HepG2 (cell line): ENCODE data around the gene ENO2. TPM values are rescaled to one million over a fixed set of nuclear protein-coding genes. Genes with fewer than 3 reads are reported as not detected.

ENCODE experiments used
- GLI4 ChIP-seq: sonication (generic); formaldehyde crosslinking; IDR thresholded peaks from 2 replicates; pipeline ENCODE4 v1.5.1; 2020; ENCODE audit warnings: missing genetic modification reagents, mild to moderate bottlenecking, moderate library complexity, borderline replicate concordance
- HIVEP1 ChIP-seq: sonication (generic); formaldehyde crosslinking; IDR thresholded peaks from 2 replicates; pipeline ENCODE4 v1.4.0; 2020; ENCODE audit warnings: mild to moderate bottlenecking, missing genetic modification reagents
- KLF12 ChIP-seq: sonication (generic); formaldehyde crosslinking; IDR thresholded peaks from 2 replicates; pipeline ENCODE4 v1.4.0; 2020; ENCODE audit warnings: missing genetic modification reagents, borderline replicate concordance
- ONECUT2 ChIP-seq: sonication (generic); formaldehyde crosslinking; IDR thresholded peaks from 2 replicates; pipeline ENCODE4 v1.4.0; 2020; ENCODE audit warnings: missing genetic modification reagents
- PAX8 ChIP-seq: sonication (generic); formaldehyde crosslinking; IDR thresholded peaks from 2 replicates; pipeline ENCODE4 v1.8.0; 2022; ENCODE audit warnings: mild to moderate bottlenecking, missing genetic modification reagents, borderline replicate concordance
- RNF2 ChIP-seq: fragments of 450-650 bp; conservative IDR thresholded peaks from 2 replicates; pipeline ENCODE4 v1.6.1; 2016; ENCODE audit warnings: low read depth
- SMYD3 ChIP-seq: sonication (generic); formaldehyde crosslinking; IDR thresholded peaks from 2 replicates; pipeline ENCODE4 v1.8.1; 2023; ENCODE audit warnings: mild to moderate bottlenecking, missing genetic modification reagents
- SP140L ChIP-seq: sonication (generic); formaldehyde crosslinking; IDR thresholded peaks from 2 replicates; pipeline ENCODE4 v1.4.0; 2020; ENCODE audit warnings: missing genetic modification reagents, borderline replicate concordance
- THYN1 ChIP-seq: sonication (generic); formaldehyde crosslinking; IDR thresholded peaks from 2 replicates; pipeline ENCODE4 v1.8.1; 2023; ENCODE audit warnings: low read depth, mild to moderate bottlenecking, moderate library complexity, missing genetic modification reagents, borderline replicate concordance
- TOE1 ChIP-seq: sonication (generic); formaldehyde crosslinking; IDR thresholded peaks from 2 replicates; pipeline ENCODE4 v1.4.0; 2020; ENCODE audit warnings: mild to moderate bottlenecking, missing genetic modification reagents
- ZMAT3 ChIP-seq: sonication (generic); formaldehyde crosslinking; conservative IDR thresholded peaks from 2 replicates; pipeline ENCODE4 v1.7.0; 2021; ENCODE audit warnings: missing genetic modification reagents
- ZNF138 ChIP-seq: sonication (generic); formaldehyde crosslinking; IDR thresholded peaks from 2 replicates; pipeline ENCODE4 v1.5.0; 2020; ENCODE audit warnings: mild to moderate bottlenecking, low read depth, missing genetic modification reagents
- ZNF496 ChIP-seq: sonication (generic); formaldehyde crosslinking; IDR thresholded peaks from 2 replicates; pipeline ENCODE4 v1.8.1; 2023; ENCODE audit warnings: mild to moderate bottlenecking, moderate library complexity, missing genetic modification reagents; ENCODE audit not compliant: insufficient replicate concordance
- ZNF547 ChIP-seq: sonication (generic); formaldehyde crosslinking; IDR thresholded peaks from 2 replicates; pipeline ENCODE4 v1.5.1; 2020; ENCODE audit warnings: mild to moderate bottlenecking, missing genetic modification reagents
- ZNF552 ChIP-seq: sonication (generic); formaldehyde crosslinking; IDR thresholded peaks from 2 replicates; pipeline ENCODE4 v1.9.0; 2022; ENCODE audit warnings: missing genetic modification reagents, mild to moderate bottlenecking, borderline replicate concordance
- ZNF557 ChIP-seq: sonication (generic); formaldehyde crosslinking; IDR thresholded peaks from 2 replicates; pipeline ENCODE4 v1.4.0; 2020; ENCODE audit warnings: missing genetic modification reagents
- ZNF572 ChIP-seq: sonication (generic); formaldehyde crosslinking; IDR thresholded peaks from 2 replicates; pipeline ENCODE4 v1.5.1; 2020; ENCODE audit warnings: mild to moderate bottlenecking, missing genetic modification reagents
- ZNF678 ChIP-seq: sonication (generic); formaldehyde crosslinking; IDR thresholded peaks from 2 replicates; pipeline ENCODE4 v1.4.0; 2020; ENCODE audit warnings: mild to moderate bottlenecking, missing genetic modification reagents
- polyA plus RNA-seq, 8 experiments: library from polyadenylated mRNA; depleted of rRNA in 3 of 8; stranded (reverse) in 7 of 8; unstranded in 1 of 8; fragments of >200 nt; fragmentation: Illumina TruSeq in 4 of 8; extraction: Trizol in 4 of 8; gene quantifications; 2 replicates each; pipeline versions ENCODE4 v1.2.1 to v1.2.3, GENCODE V29; 2011 to 2016; ENCODE audit warnings: low read depth in 4 of 8, missing spikeins in 1 of 8, mixed read lengths in 1 of 8; ENCODE audit not compliant: insufficient read depth in 1 of 8
- total RNA-seq, 5 experiments: library from RNA; depleted of rRNA; stranded (reverse); fragments of >200 nt; fragmentation: Illumina TruSeq; extraction: Trizol; gene quantifications; 2 replicates each; pipeline ENCODE4 v1.2.3, GENCODE V29; 2016; ENCODE audit warnings: low read depth in 1 of 5
- TF ChIP-seq, protein P1 (sequence below): sonication (generic); formaldehyde crosslinking; IDR thresholded peaks from 2 replicates; pipeline ENCODE4 v1.5.0; 2020; ENCODE audit warnings: mild to moderate bottlenecking, missing genetic modification reagents, borderline replicate concordance
- TF ChIP-seq, protein P2 (sequence below): IDR thresholded peaks from 2 replicates; pipeline ENCODE4 v1.6.1; 2018; ENCODE audit warnings: missing genetic modification reagents, mild to moderate bottlenecking, missing compliant biosample characterization
- TF ChIP-seq, protein P3 (sequence below): sonication (generic); formaldehyde crosslinking; IDR thresholded peaks from 2 replicates; pipeline ENCODE4 v1.4.0; 2020; ENCODE audit warnings: mild to moderate bottlenecking, missing genetic modification reagents

Gene ENO2
- total and polyA plus RNA-seq, 2 of the 13 experiments (the other 11 are each of a cell fraction or from before 2014, with no cell fraction given) = 19.3 to 136 TPM

DNA sequence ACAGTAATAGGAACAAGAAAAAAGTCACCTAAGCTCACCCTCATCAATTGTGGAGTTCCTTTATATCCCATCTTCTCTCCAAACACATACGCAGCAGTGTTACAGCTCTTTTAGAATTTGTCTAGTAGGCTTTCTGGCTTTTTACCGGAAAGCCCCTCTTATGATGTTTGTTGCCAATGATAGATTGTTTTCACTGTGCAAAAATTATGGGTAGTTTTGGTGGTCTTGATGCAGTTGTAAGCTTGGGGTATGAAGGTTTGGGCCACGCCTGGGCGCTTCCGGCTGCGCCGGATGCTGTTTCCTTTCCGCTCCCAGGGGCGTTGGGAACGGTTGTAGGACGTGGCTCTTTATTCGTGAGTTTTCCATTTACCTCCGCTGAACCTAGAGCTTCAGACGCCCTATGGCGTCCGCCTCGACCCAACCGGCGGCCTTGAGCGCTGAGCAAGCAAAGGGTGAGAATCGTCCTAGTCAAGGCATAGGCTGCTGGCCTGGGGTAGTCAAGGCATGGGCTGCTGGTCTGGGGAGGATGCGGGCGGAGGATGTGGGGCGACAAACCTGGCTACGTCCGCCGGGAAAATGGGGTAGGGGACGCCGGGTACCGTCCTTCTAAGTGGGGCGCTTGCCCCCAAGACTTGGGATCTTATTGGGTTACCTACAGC is 29.5 kb downstream of the ENO2 start, which contains the start of the genes C12orf57 and RNU7-1 (continued):
- TF ChIP-seq, protein P1, sequence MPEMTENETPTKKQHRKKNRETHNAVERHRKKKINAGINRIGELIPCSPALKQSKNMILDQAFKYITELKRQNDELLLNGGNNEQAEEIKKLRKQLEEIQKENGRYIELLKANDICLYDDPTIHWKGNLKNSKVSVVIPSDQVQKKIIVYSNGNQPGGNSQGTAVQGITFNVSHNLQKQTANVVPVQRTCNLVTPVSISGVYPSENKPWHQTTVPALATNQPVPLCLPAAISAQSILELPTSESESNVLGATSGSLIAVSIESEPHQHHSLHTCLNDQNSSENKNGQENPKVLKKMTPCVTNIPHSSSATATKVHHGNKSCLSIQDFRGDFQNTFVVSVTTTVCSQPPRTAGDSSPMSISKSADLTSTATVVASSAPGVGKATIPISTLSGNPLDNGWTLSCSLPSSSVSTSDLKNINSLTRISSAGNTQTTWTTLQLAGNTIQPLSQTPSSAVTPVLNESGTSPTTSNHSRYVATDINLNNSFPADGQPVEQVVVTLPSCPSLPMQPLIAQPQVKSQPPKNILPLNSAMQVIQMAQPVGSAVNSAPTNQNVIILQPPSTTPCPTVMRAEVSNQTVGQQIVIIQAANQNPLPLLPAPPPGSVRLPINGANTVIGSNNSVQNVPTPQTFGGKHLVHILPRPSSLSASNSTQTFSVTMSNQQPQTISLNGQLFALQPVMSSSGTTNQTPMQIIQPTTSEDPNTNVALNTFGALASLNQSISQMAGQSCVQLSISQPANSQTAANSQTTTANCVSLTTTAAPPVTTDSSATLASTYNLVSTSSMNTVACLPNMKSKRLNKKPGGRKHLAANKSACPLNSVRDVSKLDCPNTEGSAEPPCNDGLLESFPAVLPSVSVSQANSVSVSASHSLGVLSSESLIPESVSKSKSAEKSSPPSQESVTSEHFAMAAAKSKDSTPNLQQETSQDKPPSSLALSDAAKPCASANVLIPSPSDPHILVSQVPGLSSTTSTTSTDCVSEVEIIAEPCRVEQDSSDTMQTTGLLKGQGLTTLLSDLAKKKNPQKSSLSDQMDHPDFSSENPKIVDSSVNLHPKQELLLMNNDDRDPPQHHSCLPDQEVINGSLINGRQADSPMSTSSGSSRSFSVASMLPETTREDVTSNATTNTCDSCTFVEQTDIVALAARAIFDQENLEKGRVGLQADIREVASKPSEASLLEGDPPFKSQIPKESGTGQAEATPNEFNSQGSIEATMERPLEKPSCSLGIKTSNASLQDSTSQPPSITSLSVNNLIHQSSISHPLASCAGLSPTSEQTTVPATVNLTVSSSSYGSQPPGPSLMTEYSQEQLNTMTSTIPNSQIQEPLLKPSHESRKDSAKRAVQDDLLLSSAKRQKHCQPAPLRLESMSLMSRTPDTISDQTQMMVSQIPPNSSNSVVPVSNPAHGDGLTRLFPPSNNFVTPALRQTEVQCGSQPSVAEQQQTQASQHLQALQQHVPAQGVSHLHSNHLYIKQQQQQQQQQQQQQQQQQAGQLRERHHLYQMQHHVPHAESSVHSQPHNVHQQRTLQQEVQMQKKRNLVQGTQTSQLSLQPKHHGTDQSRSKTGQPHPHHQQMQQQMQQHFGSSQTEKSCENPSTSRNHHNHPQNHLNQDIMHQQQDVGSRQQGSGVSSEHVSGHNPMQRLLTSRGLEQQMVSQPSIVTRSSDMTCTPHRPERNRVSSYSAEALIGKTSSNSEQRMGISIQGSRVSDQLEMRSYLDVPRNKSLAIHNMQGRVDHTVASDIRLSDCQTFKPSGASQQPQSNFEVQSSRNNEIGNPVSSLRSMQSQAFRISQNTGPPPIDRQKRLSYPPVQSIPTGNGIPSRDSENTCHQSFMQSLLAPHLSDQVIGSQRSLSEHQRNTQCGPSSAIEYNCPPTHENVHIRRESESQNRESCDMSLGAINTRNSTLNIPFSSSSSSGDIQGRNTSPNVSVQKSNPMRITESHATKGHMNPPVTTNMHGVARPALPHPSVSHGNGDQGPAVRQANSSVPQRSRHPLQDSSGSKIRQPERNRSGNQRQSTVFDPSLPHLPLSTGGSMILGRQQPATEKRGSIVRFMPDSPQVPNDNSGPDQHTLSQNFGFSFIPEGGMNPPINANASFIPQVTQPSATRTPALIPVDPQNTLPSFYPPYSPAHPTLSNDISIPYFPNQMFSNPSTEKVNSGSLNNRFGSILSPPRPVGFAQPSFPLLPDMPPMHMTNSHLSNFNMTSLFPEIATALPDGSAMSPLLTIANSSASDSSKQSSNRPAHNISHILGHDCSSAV = no peak
- TF ChIP-seq ZNF557 (CRISPR knock-in tag) (0 out of 2 replicates have a peak, but pooled peaks have one; percentile 73), ZNF678 (peak; percentile 89; the same call in 1 of the 2 replicates), ZNF552 (peak; percentile 25; the same call in 1 of the 2 replicates), HIVEP1 (no peak; the same call in 1 of the 2 replicates), GLI4 (CRISPR knock-in tag) (no peak), ZNF496 (CRISPR knock-in tag) (no peak), THYN1 (CRISPR knock-in tag) (no peak), SP140L (peak; percentile 98), ZNF547 (CRISPR knock-in tag) (no peak), ZNF138 (CRISPR knock-in tag) (no peak; the same call in 1 of the 2 replicates), SMYD3 (CRISPR knock-in tag) (peak; percentile 76), KLF12 (CRISPR knock-in tag) (peak; percentile 27; the same call in 1 of the 2 replicates), ZMAT3 (CRISPR knock-in tag) (no peak), ONECUT2 (no peak), PAX8 (CRISPR knock-in tag) (0 out of 2 replicates have a peak, but pooled peaks have one; percentile 58), ZNF572 (CRISPR knock-in tag) (no peak), TOE1 (CRISPR knock-in tag) (peak; percentile 97), RNF2 (no peak)
- TF ChIP-seq, protein P2, sequence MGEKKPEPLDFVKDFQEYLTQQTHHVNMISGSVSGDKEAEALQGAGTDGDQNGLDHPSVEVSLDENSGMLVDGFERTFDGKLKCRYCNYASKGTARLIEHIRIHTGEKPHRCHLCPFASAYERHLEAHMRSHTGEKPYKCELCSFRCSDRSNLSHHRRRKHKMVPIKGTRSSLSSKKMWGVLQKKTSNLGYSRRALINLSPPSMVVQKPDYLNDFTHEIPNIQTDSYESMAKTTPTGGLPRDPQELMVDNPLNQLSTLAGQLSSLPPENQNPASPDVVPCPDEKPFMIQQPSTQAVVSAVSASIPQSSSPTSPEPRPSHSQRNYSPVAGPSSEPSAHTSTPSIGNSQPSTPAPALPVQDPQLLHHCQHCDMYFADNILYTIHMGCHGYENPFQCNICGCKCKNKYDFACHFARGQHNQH = peak; percentile 87
- TF ChIP-seq, protein P3, sequence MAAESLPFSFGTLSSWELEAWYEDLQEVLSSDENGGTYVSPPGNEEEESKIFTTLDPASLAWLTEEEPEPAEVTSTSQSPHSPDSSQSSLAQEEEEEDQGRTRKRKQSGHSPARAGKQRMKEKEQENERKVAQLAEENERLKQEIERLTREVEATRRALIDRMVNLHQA (CRISPR knock-in tag) = peak; percentile 88; the same call in 1 of the 2 replicates
